ENCODE measurements around the gene POU3F3.

The POU3F3 gene

GRCh38 chr2:104846786-104847585 is 6.9 kb upstream of the POU3F3 start:
- H3K27ac ChIP-seq (ENCODE audit: poor library complexity, severe bottlenecking): no peak overlapping the region
- H3K9me3 ChIP-seq (ENCODE audit: severe bottlenecking): no peaks in the 10 kb centered on the region
- H3K27me3 ChIP-seq (ENCODE audit: insufficient read depth, poor library complexity, severe bottlenecking): peaks cover 99% of the 10 kb centered on the region
- no peaks in the 10 kb centered on the region for H3K4me1 ChIP-seq (ENCODE audit: insufficient read depth, poor library complexity, severe bottlenecking)
- no peak for ATAC-seq (ENCODE audit: low read depth)
- no peak for TF ChIP-seq CTCF (IDR thresholded peaks at IDR 0.05; ENCODE audit: poor library complexity, severe bottlenecking)
- no peak overlapping the region for H3K4me3 ChIP-seq (ENCODE audit: severe bottlenecking)
- DNase-seq (ENCODE audit: low spot score): no peak
- no peaks in the 10 kb centered on the region for H3K36me3 ChIP-seq (ENCODE audit: low read depth)

- H3K4me1 ChIP-seq (ENCODE audit: insufficient read depth, poor library complexity, severe bottlenecking): no peaks in the 10 kb centered on the region
- no peaks in the 10 kb centered on the region for H3K9me3 ChIP-seq (ENCODE audit: severe bottlenecking)
- no peaks in the 10 kb centered on the region for H3K36me3 ChIP-seq (ENCODE audit: low read depth)
- H3K27me3 ChIP-seq (ENCODE audit: insufficient read depth, poor library complexity, severe bottlenecking): peaks cover 97% of the 10 kb centered on the region
- ATAC-seq (ENCODE audit: low read depth) (no peak), DNase-seq (ENCODE audit: low spot score) (no peak)
- H3K4me3 ChIP-seq (ENCODE audit: severe bottlenecking): no peak overlapping the region
- TF ChIP-seq CTCF (IDR thresholded peaks at IDR 0.05; ENCODE audit: poor library complexity, severe bottlenecking): no peak
- no peak overlapping the region for H3K27ac ChIP-seq (ENCODE audit: poor library complexity, severe bottlenecking)
Observed at GRCh38 chr2:104847586-104848160, 6.2 kb upstream of the POU3F3 start.

GRCh38 chr2:104848526-104848925 is 5.4 kb upstream of the POU3F3 start:
- H3K4me1 ChIP-seq (ENCODE audit: insufficient read depth, poor library complexity, severe bottlenecking): no peaks in the 10 kb centered on the region
- DNase-seq (ENCODE audit: low spot score): no peak
- peaks cover 99% of the 10 kb centered on the region for H3K27me3 ChIP-seq (ENCODE audit: insufficient read depth, poor library complexity, severe bottlenecking)
- no peak for ATAC-seq (ENCODE audit: low read depth)
- no peak overlapping the region for H3K4me3 ChIP-seq (ENCODE audit: severe bottlenecking)
- no peak for TF ChIP-seq CTCF (IDR thresholded peaks at IDR 0.05; ENCODE audit: poor library complexity, severe bottlenecking)
- no peak overlapping the region for H3K27ac ChIP-seq (ENCODE audit: poor library complexity, severe bottlenecking)
- no peaks in the 10 kb centered on the region for H3K9me3 ChIP-seq (ENCODE audit: severe bottlenecking)
- H3K36me3 ChIP-seq (ENCODE audit: low read depth): no peaks in the 10 kb centered on the region

- ATAC-seq (ENCODE audit: low read depth) (no peak), DNase-seq (ENCODE audit: low spot score) (no peak)
- H3K36me3 ChIP-seq (ENCODE audit: low read depth): no peaks in the 10 kb centered on the region
- no peaks in the 10 kb centered on the region for H3K4me1 ChIP-seq (ENCODE audit: insufficient read depth, poor library complexity, severe bottlenecking)
- no peaks in the 10 kb centered on the region for H3K9me3 ChIP-seq (ENCODE audit: severe bottlenecking)
- no peak for TF ChIP-seq CTCF (IDR thresholded peaks at IDR 0.05; ENCODE audit: poor library complexity, severe bottlenecking)
- no peak overlapping the region for H3K27ac ChIP-seq (ENCODE audit: poor library complexity, severe bottlenecking)
- peaks cover 97% of the 10 kb centered on the region for H3K27me3 ChIP-seq (ENCODE audit: insufficient read depth, poor library complexity, severe bottlenecking)
- H3K4me3 ChIP-seq (ENCODE audit: severe bottlenecking): no peak overlapping the region
Observed at GRCh38 chr2:104849101-104849500, 4.8 kb upstream of the POU3F3 start.

- no peaks in the 10 kb centered on the region for H3K36me3 ChIP-seq (ENCODE audit: low read depth)
- DNase-seq (ENCODE audit: low spot score): no peak
- no peak for ATAC-seq (ENCODE audit: low read depth)
- H3K27me3 ChIP-seq (ENCODE audit: insufficient read depth, poor library complexity, severe bottlenecking): peaks cover 97% of the 10 kb centered on the region
- H3K4me1 ChIP-seq (ENCODE audit: insufficient read depth, poor library complexity, severe bottlenecking): no peaks in the 10 kb centered on the region
- peak; percentile 86 for TF ChIP-seq CTCF (IDR thresholded peaks at IDR 0.05; ENCODE audit: poor library complexity, severe bottlenecking)
- H3K27ac ChIP-seq (ENCODE audit: poor library complexity, severe bottlenecking): no peak overlapping the region
- no peaks in the 10 kb centered on the region for H3K9me3 ChIP-seq (ENCODE audit: severe bottlenecking)
- no peak overlapping the region for H3K4me3 ChIP-seq (ENCODE audit: severe bottlenecking)
Observed at GRCh38 chr2:104849618-104850141, 4.2 kb upstream of the POU3F3 start.
